ENCODE results near the gene CARD10. TPM values are rescaled to one million over a fixed set of nuclear protein-coding genes. Genes with fewer than 3 reads are reported as not detected.

CARD10 gene
- total and polyA plus RNA-seq, 4 donors = 7.8 to 14.0 (median 8.4) TPM

DNA sequence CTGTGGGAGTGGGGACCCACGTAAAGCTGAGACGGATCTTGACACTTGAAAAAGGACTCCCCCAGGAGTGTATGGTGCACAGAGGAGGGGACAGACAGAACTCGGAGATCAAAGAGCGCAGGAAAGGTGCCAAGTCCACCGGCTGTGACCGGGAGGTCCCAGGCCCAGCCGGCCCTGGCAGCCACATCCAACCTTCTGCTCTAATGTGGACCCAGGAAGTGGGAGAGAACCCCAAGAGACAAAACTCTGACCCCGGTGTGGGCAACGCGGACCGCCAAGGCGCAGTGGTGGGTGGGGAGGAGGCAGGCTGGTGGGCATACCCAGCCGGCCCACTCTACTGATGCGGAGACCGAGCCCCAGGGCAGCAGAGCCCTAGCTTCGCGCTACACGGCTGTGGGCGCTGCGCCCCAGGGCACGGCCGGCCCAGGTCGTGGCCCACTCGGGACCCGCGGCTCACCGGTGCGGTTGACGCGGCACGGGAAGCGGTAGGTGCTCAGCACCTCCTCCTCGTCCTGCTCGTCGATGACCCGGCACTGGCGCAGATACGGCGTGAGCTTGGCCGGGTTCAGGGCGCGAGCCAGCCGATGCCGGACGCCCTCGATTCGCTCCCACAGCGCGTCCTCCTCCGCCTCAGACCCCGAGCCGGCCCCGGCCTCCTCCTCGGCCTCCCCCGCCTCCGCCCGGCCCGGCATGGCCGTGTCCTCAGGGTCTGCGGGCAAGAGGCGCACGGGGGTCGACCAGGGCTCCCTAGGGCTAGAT is 527 bp downstream of the CARD10 start:
- Histone ChIP-seq H3K27ac (ENCODE audit: low read depth in 1 of 2, low read length in 2 of 2) (peak overlapping the region; percentile 20 to 66), H3K4me1 (ENCODE audit: control insufficient read depth in 4 of 4, insufficient read depth in 4 of 4, low read length in 3 of 4) (peaks cover 0 to 18% (median 9%) of the 10 kb centered on the region in 4 donors), H3K9ac (ENCODE audit: low read depth in 1 of 2, low read length in 2 of 2) (peak overlapping the region in 1 of 2 donors; percentile 48), H3K4me3 (ENCODE audit: low read depth in 1 of 3, low read length in 3 of 3) (peak overlapping the region; percentile 61 to 90 (median 67)), H3K9me3 (ENCODE audit: control insufficient read depth in 4 of 4, low read length in 3 of 4) (no peaks in the 10 kb centered on the region), H3K36me3 (ENCODE audit: control insufficient read depth in 4 of 4, insufficient read depth in 3 of 4, low read depth in 1 of 4, low read length in 3 of 4) (peaks cover 0 to 5% (median 2%) of the 10 kb centered on the region in 4 donors), H3K27me3 (ENCODE audit: control insufficient read depth in 4 of 4, insufficient read depth in 4 of 4, low read length in 3 of 4) (no peaks in the 10 kb centered on the region)
- TF ChIP-seq EGR1 (IDR thresholded peaks at IDR 0.05; ENCODE audit: low read depth in 2 of 2) (no peak), RAD21 (IDR thresholded peaks at IDR 0.05) (no peak), HNF4A (conservative IDR thresholded peaks at IDR 0.05) (peak; percentile 37 to 53), RXRA (IDR thresholded peaks at IDR 0.05) (peak; percentile 29)
- TF ChIP-seq, protein P1, sequence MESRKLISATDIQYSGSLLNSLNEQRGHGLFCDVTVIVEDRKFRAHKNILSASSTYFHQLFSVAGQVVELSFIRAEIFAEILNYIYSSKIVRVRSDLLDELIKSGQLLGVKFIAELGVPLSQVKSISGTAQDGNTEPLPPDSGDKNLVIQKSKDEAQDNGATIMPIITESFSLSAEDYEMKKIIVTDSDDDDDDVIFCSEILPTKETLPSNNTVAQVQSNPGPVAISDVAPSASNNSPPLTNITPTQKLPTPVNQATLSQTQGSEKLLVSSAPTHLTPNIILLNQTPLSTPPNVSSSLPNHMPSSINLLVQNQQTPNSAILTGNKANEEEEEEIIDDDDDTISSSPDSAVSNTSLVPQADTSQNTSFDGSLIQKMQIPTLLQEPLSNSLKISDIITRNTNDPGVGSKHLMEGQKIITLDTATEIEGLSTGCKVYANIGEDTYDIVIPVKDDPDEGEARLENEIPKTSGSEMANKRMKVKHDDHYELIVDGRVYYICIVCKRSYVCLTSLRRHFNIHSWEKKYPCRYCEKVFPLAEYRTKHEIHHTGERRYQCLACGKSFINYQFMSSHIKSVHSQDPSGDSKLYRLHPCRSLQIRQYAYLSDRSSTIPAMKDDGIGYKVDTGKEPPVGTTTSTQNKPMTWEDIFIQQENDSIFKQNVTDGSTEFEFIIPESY (IDR thresholded peaks at IDR 0.05) = no peak
- WGBS = 6% methylated on average over 63 of the region's 63 CpGs
- no peak for DNase-seq (ENCODE audit: low spot score)

DNA sequence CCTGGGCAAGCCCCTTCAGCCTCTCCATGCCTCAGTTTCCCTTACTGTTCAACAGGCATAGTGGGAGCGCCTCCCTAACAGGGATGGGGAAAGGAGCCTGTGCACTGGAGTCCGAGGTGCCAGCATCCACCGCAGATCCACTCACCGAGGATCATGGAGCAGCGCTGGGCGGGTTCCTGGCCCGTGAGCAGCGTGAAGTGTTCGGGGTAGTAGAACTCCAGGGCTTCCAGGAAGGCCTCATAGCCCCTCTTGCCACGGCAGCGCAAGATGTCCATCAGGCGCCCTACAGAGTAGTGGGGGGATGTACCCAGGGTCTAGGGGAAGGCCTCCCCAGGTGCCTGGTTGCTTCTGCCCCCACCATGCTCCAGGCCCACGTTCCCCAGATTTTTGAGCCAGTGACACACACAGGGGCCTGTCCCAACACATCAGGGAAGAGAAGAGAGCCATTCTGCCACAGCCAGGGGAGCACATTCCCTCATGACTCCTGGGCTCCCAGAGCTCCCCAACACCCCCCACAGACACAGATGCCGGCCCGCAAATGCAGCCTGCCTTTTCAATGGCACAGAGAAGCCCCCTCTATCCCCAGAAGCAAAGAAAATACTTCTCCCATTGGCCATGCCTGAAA is 1.3 kb downstream of the CARD10 start:
- TF ChIP-seq, protein P2, sequence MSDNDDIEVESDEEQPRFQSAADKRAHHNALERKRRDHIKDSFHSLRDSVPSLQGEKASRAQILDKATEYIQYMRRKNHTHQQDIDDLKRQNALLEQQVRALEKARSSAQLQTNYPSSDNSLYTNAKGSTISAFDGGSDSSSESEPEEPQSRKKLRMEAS (IDR thresholded peaks at IDR 0.05) = no peak
- TF ChIP-seq TAF1 (conservative IDR thresholded peaks at IDR 0.05) (no peak), FOXA2 (IDR thresholded peaks at IDR 0.05) (no peak), GABPA (IDR thresholded peaks at IDR 0.05 in 1 of 2, conservative IDR thresholded peaks at IDR 0.05 in 1 of 2) (no peak), RAD21 (IDR thresholded peaks at IDR 0.05) (no peak), EGR1 (IDR thresholded peaks at IDR 0.05; ENCODE audit: low read depth in 2 of 2) (no peak), YY1 (IDR thresholded peaks at IDR 0.05) (no peak), NR2F2 (IDR thresholded peaks at IDR 0.05) (no peak), HNF4A (conservative IDR thresholded peaks at IDR 0.05) (no peak), SP1 (IDR thresholded peaks at IDR 0.05) (no peak), RXRA (IDR thresholded peaks at IDR 0.05) (no peak), JUND (IDR thresholded peaks at IDR 0.05) (no peak)
- TF ChIP-seq, protein P3, sequence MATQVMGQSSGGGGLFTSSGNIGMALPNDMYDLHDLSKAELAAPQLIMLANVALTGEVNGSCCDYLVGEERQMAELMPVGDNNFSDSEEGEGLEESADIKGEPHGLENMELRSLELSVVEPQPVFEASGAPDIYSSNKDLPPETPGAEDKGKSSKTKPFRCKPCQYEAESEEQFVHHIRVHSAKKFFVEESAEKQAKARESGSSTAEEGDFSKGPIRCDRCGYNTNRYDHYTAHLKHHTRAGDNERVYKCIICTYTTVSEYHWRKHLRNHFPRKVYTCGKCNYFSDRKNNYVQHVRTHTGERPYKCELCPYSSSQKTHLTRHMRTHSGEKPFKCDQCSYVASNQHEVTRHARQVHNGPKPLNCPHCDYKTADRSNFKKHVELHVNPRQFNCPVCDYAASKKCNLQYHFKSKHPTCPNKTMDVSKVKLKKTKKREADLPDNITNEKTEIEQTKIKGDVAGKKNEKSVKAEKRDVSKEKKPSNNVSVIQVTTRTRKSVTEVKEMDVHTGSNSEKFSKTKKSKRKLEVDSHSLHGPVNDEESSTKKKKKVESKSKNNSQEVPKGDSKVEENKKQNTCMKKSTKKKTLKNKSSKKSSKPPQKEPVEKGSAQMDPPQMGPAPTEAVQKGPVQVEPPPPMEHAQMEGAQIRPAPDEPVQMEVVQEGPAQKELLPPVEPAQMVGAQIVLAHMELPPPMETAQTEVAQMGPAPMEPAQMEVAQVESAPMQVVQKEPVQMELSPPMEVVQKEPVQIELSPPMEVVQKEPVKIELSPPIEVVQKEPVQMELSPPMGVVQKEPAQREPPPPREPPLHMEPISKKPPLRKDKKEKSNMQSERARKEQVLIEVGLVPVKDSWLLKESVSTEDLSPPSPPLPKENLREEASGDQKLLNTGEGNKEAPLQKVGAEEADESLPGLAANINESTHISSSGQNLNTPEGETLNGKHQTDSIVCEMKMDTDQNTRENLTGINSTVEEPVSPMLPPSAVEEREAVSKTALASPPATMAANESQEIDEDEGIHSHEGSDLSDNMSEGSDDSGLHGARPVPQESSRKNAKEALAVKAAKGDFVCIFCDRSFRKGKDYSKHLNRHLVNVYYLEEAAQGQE (IDR thresholded peaks at IDR 0.05) = no peak
- 88% methylated on average over 15 of the region's 15 CpGs for WGBS
- no peak overlapping the region for H3K9ac ChIP-seq (ENCODE audit: low read depth in 1 of 2, low read length in 2 of 2)
- no peaks in the 10 kb centered on the region for H3K27me3 ChIP-seq (ENCODE audit: control insufficient read depth in 4 of 4, insufficient read depth in 4 of 4, low read length in 3 of 4)
- peaks cover 0 to 5% (median 2%) of the 10 kb centered on the region in 4 donors for H3K36me3 ChIP-seq (ENCODE audit: control insufficient read depth in 4 of 4, insufficient read depth in 3 of 4, low read depth in 1 of 4, low read length in 3 of 4)
- H3K27ac ChIP-seq (ENCODE audit: low read depth in 1 of 2, low read length in 2 of 2) = peak overlapping the region in 1 of 2 donors; percentile 66
- peaks cover 0 to 18% (median 9%) of the 10 kb centered on the region in 4 donors for H3K4me1 ChIP-seq (ENCODE audit: control insufficient read depth in 4 of 4, insufficient read depth in 4 of 4, low read length in 3 of 4)
- peak overlapping the region in 2 of 3 donors; percentile 61 to 90 for H3K4me3 ChIP-seq (ENCODE audit: low read depth in 1 of 3, low read length in 3 of 3)
- DNase-seq (ENCODE audit: low spot score) = no peak
- no peaks in the 10 kb centered on the region for H3K9me3 ChIP-seq (ENCODE audit: control insufficient read depth in 4 of 4, low read length in 3 of 4)

All from liver (tissue), 9 donors.